ENCODE data around the gene MINAR1. TPM values are rescaled to one million over a fixed set of nuclear protein-coding genes. Genes with fewer than 3 reads are reported as not detected.

The MINAR1 gene
- total RNA-seq, 1 donor from 2014 or later, result 0.30 TPM

DNA sequence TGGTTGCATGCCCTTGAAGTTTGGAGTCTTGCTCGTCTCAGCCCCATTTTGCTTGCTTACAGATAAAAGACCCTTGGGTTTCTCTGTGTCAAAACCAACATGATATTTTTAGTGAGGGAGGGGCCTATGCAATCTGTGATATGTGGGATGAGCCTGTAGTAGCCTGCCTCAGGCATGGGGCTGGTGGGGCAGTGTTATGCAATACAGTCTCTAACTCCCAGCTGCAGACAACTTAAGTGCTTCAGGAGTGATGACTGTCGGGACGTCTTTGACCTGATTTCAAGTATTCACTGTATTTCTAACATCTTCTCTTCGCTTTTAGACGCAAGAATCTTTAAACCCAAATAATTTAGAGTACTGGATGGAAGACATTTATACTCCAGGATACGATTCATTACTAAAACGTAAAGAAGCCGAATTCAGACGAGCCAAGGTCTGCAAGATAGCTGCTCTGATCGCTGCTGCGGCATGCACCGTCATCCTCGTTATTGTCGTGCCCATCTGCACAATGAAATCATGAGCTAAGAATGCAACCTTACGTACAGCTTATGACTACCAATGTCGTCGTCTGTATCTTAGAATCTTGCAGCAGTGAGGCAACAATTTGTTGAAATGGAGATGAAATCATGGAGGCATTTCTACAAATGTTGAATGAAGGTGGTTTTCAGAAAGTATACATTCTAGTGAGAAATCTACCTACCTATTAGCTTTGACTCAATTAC lies 35.9 kb downstream of the MINAR1 start:
- H3K36me3 ChIP-seq, result no peaks in the 10 kb centered on the region
- TF ChIP-seq, protein P1, sequence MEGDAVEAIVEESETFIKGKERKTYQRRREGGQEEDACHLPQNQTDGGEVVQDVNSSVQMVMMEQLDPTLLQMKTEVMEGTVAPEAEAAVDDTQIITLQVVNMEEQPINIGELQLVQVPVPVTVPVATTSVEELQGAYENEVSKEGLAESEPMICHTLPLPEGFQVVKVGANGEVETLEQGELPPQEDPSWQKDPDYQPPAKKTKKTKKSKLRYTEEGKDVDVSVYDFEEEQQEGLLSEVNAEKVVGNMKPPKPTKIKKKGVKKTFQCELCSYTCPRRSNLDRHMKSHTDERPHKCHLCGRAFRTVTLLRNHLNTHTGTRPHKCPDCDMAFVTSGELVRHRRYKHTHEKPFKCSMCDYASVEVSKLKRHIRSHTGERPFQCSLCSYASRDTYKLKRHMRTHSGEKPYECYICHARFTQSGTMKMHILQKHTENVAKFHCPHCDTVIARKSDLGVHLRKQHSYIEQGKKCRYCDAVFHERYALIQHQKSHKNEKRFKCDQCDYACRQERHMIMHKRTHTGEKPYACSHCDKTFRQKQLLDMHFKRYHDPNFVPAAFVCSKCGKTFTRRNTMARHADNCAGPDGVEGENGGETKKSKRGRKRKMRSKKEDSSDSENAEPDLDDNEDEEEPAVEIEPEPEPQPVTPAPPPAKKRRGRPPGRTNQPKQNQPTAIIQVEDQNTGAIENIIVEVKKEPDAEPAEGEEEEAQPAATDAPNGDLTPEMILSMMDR (IDR thresholded peaks at IDR 0.05), result no peak
- ATAC-seq (no peak), DNase-seq (no peak)
- no peaks in the 10 kb centered on the region for H3K4me1 ChIP-seq
- no peak overlapping the region for H3K27ac ChIP-seq
- H3K27me3 ChIP-seq (ENCODE audit: low read depth), result no peaks in the 10 kb centered on the region
- no peaks in the 10 kb centered on the region for H3K9me3 ChIP-seq
- no peak overlapping the region for H3K4me3 ChIP-seq
- intact Hi-C loops (cut with DNase I), result no loop called here

DNA sequence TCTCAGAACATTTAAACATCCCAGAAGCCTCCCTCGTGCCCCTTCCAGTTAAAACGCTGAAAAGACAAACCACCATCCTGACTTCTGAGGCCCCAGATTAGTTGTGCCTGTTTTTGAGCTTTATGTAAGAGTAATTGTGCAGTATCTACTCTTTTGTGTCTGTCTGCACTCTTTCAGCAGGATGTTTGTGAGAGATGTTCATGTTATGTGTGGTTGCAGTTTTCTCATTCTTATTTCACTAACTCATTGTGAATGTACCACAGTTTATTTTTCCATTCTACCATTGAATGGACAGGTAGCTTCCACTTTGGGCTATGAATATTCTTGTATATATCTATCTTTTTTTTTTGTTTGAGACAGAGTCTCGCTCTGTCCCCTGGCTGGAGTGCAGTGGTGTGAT lies 40.3 kb downstream of the MINAR1 start:
- no peak for ATAC-seq
- intact Hi-C loops (cut with DNase I), result no loop called here

DNA sequence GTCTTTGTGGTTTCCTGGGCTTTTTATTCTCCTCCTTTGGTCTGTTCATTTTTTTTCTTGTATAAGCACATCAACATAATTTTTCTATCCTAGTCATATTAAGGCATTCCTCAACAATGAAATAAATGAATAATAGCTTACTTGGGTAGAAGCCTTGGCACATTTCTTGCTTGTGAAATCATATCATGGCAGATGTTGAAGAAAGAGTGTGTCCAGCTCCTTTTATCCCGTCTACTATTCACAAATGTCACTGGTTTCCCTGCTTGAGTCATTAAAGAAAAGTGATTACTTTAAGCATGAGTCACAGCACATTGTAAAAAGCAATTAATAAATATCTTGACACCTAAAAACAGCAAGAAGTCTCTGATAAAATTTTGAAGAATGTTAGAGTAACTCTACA lies 42.1 kb downstream of the MINAR1 start:
- H3K36me3 ChIP-seq, result no peaks in the 10 kb centered on the region
- H3K9me3 ChIP-seq, result no peaks in the 10 kb centered on the region
- H3K4me1 ChIP-seq, result no peaks in the 10 kb centered on the region
- intact Hi-C loops (cut with DNase I), result no loop called here
- no peak overlapping the region for H3K27ac ChIP-seq
- DNase-seq, result no peak
- no peaks in the 10 kb centered on the region for H3K27me3 ChIP-seq (ENCODE audit: low read depth)
- TF ChIP-seq, protein P1 (IDR thresholded peaks at IDR 0.05), result no peak
- ATAC-seq, result no peak
- no peak overlapping the region for H3K4me3 ChIP-seq

More for the DNA sequence above, 40.3 kb downstream of the MINAR1 start:
- no peak for DNase-seq
- H3K9me3 ChIP-seq, result no peaks in the 10 kb centered on the region
- H3K4me3 ChIP-seq, result no peak overlapping the region
- no peaks in the 10 kb centered on the region for H3K36me3 ChIP-seq
- no peaks in the 10 kb centered on the region for H3K27me3 ChIP-seq (ENCODE audit: low read depth)
- TF ChIP-seq, protein P1 (IDR thresholded peaks at IDR 0.05), result no peak
- H3K4me1 ChIP-seq, result no peaks in the 10 kb centered on the region
- no peak overlapping the region for H3K27ac ChIP-seq

DNA sequence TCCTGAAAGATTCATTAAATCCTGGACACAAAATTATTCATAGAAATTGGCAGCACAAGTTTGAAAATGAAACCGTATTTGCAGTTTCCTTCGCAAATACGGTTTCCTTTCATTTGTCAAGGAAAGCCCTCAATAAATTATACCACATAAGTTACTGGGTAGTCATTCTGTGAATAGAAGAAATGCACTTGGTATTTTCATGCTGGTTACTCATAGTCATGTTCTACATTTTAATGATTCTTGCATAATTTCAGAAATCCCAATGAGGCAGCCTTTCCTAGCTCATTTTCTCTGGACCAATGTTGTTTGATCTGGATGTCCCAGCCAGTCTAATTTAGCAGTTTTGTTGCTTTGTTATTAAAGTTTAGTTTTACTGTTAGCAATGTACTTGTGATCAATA lies 43.2 kb downstream of the MINAR1 start:
- Histone ChIP-seq H3K36me3 (no peaks in the 10 kb centered on the region), H3K4me1 (no peaks in the 10 kb centered on the region), H3K27me3 (ENCODE audit: low read depth) (no peaks in the 10 kb centered on the region), H3K27ac (no peak overlapping the region), H3K4me3 (no peak overlapping the region), H3K9me3 (no peaks in the 10 kb centered on the region)
- intact Hi-C loops (cut with DNase I), result no loop called here
- ATAC-seq (no peak), DNase-seq (no peak)
- TF ChIP-seq, protein P1 (IDR thresholded peaks at IDR 0.05), result no peak

DNA sequence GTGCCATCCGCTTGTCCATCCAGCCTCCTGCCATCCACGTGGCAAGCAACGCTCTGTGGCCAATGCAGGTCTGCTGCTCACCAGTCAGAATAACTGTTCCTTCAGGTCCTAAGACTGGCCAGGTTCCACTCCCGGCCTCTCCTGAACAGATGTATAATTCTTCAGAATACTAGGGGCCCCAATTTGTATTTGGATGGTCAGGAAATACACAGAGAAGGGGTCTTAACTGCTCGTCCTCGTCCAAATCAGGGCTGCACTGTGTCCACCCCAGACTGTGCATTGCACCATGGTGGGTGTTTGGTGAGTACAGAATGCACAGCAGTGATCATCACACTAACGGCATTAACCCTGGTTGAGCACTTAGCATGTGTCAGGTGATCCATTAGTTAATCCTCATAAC lies 46.0 kb downstream of the MINAR1 start:
- no peak for DNase-seq
- ATAC-seq, result no peak
- intact Hi-C loops (cut with DNase I), result no loop called here
- H3K4me3 ChIP-seq, result no peak overlapping the region
- H3K4me1 ChIP-seq, result no peaks in the 10 kb centered on the region
- H3K36me3 ChIP-seq, result no peaks in the 10 kb centered on the region
- no peak overlapping the region for H3K27ac ChIP-seq
- H3K27me3 ChIP-seq (ENCODE audit: low read depth), result no peaks in the 10 kb centered on the region
- no peaks in the 10 kb centered on the region for H3K9me3 ChIP-seq
- TF ChIP-seq, protein P1 (IDR thresholded peaks at IDR 0.05), result no peak

Data from lower lobe of right lung (tissue), 2 donors.